GM12865 (cell line): Measurements from ENCODE around the gene RGS5.

Source experiments
- DNase-seq: peaks from one replicate; pipeline ENCODE4 v3.0.0; 2010; ENCODE audit warnings: low read depth
- H3K4me3 ChIP-seq: 2 replicates; pipeline ENCODE4 v1.5.1; 2011; ENCODE audit warnings: mild to moderate bottlenecking, low read depth, low read length, control low read depth
- CTCF ChIP-seq: IDR thresholded peaks from 2 replicates; pipeline ENCODE4 v1.5.1; 2011; ENCODE audit warnings: low read length, control low read depth, low read depth, inconsistent platforms; ENCODE audit not compliant: insufficient read depth; ENCODE audit errors: missing control alignments

RGS5 gene

GRCh38 chr1:163147019-163147418 lies 55.7 kb downstream of the RGS5 start:
- TF ChIP-seq CTCF = no peak
- H3K4me3 ChIP-seq = no peak overlapping the region
- no peak for DNase-seq

GRCh38 chr1:163145435-163145834 lies 57.3 kb downstream of the RGS5 start:
- no peak for TF ChIP-seq CTCF
- DNase-seq = no peak
- no peak overlapping the region for H3K4me3 ChIP-seq

GRCh38 chr1:163144418-163144817 lies 58.3 kb downstream of the RGS5 start:
- no peak for DNase-seq
- H3K4me3 ChIP-seq = no peak overlapping the region
- no peak for TF ChIP-seq CTCF

- no peak overlapping the region for H3K4me3 ChIP-seq
- no peak for DNase-seq
- no peak for TF ChIP-seq CTCF
These were observed 60.6 kb downstream of the RGS5 start for GRCh38 chr1:163142152-163142551.

GRCh38 chr1:163141556-163141955 lies 61.2 kb downstream of the RGS5 start:
- TF ChIP-seq CTCF = no peak
- H3K4me3 ChIP-seq = no peak overlapping the region
- DNase-seq = no peak

GRCh38 chr1:163137556-163138265 lies 65.0 kb downstream of the RGS5 start:
- H3K4me3 ChIP-seq = no peak overlapping the region
- DNase-seq = no peak
- no peak for TF ChIP-seq CTCF

- no peak overlapping the region for H3K4me3 ChIP-seq
- DNase-seq = no peak
- TF ChIP-seq CTCF = no peak
These were observed 70.7 kb downstream of the RGS5 start for GRCh38 chr1:163131981-163132380.
